GM15510 (cell line): ENCODE measurements around the gene PCDH9.

ENCODE experiments used
- POLR2A ChIP-seq: IDR thresholded peaks from 3 replicates; pipeline ENCODE4 v1.6.1; 2011; ENCODE audit warnings: borderline replicate concordance; ENCODE audit not compliant: insufficient read length; ENCODE audit errors: extremely low read depth

Gene PCDH9

GRCh38 chr13:66778461-66778860 lies 451.7 kb downstream of the PCDH9 start:
- TF ChIP-seq POLR2A, result no peak

GRCh38 chr13:66775196-66775595 lies 454.9 kb downstream of the PCDH9 start:
- TF ChIP-seq POLR2A, result no peak

- no peak for TF ChIP-seq POLR2A
These were observed 456.1 kb downstream of the PCDH9 start for GRCh38 chr13:66774046-66774445.

GRCh38 chr13:66765559-66765958 lies 464.6 kb downstream of the PCDH9 start:
- TF ChIP-seq POLR2A, result no peak

GRCh38 chr13:66759919-66760318 lies 470.2 kb downstream of the PCDH9 start:
- TF ChIP-seq POLR2A, result no peak

- TF ChIP-seq POLR2A, result no peak
These were observed 478.4 kb downstream of the PCDH9 start for GRCh38 chr13:66751691-66752090.

GRCh38 chr13:66748712-66749111 lies 481.4 kb downstream of the PCDH9 start:
- TF ChIP-seq POLR2A, result no peak

GRCh38 chr13:66745307-66745706 lies 484.8 kb downstream of the PCDH9 start:
- no peak for TF ChIP-seq POLR2A

GRCh38 chr13:66723576-66723975 lies 506.6 kb downstream of the PCDH9 start:
- no peak for TF ChIP-seq POLR2A

- TF ChIP-seq POLR2A, result no peak
These were observed 513.6 kb downstream of the PCDH9 start for GRCh38 chr13:66716538-66716937.

- no peak for TF ChIP-seq POLR2A
These were observed 515.3 kb downstream of the PCDH9 start for GRCh38 chr13:66714795-66715194.

GRCh38 chr13:66704110-66704509 lies 526.0 kb downstream of the PCDH9 start:
- no peak for TF ChIP-seq POLR2A

- no peak for TF ChIP-seq POLR2A
These were observed 526.5 kb downstream of the PCDH9 start for GRCh38 chr13:66703597-66703996.

- no peak for TF ChIP-seq POLR2A
These were observed 530.0 kb downstream of the PCDH9 start for GRCh38 chr13:66700117-66700601.

- TF ChIP-seq POLR2A, result no peak
These were observed 536.5 kb downstream of the PCDH9 start for GRCh38 chr13:66693656-66694055.

GRCh38 chr13:66691149-66691548 lies 539.0 kb downstream of the PCDH9 start:
- no peak for TF ChIP-seq POLR2A

- TF ChIP-seq POLR2A, result no peak
These were observed 540.5 kb downstream of the PCDH9 start for GRCh38 chr13:66689628-66690027.

GRCh38 chr13:66689037-66689619 lies 541.0 kb downstream of the PCDH9 start:
- TF ChIP-seq POLR2A, result no peak

GRCh38 chr13:66681403-66681802 lies 548.7 kb downstream of the PCDH9 start:
- no peak for TF ChIP-seq POLR2A
